PC-3 (cell line): ENCODE data around the gene ABCA7. TPM values are rescaled to one million over a fixed set of nuclear protein-coding genes. Genes with fewer than 3 reads are reported as not detected.

Experiments used
- ATAC-seq: fragments of 200-7000 bp; cut with Tn5 transposase; 2 replicates; pipeline ENCODE4 v1.9.1; 2020; ENCODE audit warnings: mild to moderate bottlenecking, moderate library complexity
- BruUV-seq: library from RNA; stranded (reverse); fragments of 400-500 nt; replicated peaks from 2 replicates; lab custom pipeline; 2021; lab: Mats Ljungman, UMichigan
- CTCF ChIA-PET: fragments of 300-600 bp; sonication (Branson Sonifier 250); formaldehyde crosslinking; loops from one replicate; lab custom pipeline; 2022; ENCODE audit warnings: antibody characterized with exemption; lab: Charles Lee
- POLR2A ChIA-PET: fragments of 300-600 bp; sonication (Branson Sonifier 250); formaldehyde crosslinking; loops from one replicate; lab custom pipeline; 2022; ENCODE audit warnings: antibody characterized with exemption; ENCODE audit not compliant: unreplicated experiment; lab: Charles Lee
- DNase-seq: peaks from one replicate; pipeline ENCODE4 v3.0.0-alpha.2; 2015
- H2AFZ ChIP-seq: fragments of 300-600 bp; sonication (generic); 2 replicates; pipeline ENCODE4 v1.6.0; 2016; ENCODE audit warnings: antibody characterized with exemption, low read length
- H3F3A ChIP-seq: fragments of 300-600 bp; sonication (generic); one replicate; pipeline ENCODE4 v1.6.0; 2017; ENCODE audit warnings: antibody characterized with exemption, low read length, control low read depth, mild to moderate bottlenecking; ENCODE audit not compliant: unreplicated experiment
- H3K27ac ChIP-seq: fragments of 300-600 bp; sonication (generic); 2 replicates; pipeline ENCODE4 v1.5.1; 2016; ENCODE audit warnings: mild to moderate bottlenecking, low read length
- H3K27me3 ChIP-seq: fragments of 300-600 bp; sonication (generic); 2 replicates; pipeline ENCODE4 v1.6.1; 2016; ENCODE audit warnings: low read length, mixed read lengths
- H3K36me3 ChIP-seq: fragments of 300-600 bp; sonication (generic); 2 replicates; pipeline ENCODE4 v1.6.1; 2016; ENCODE audit warnings: low read depth, mixed run types, low read length, mixed read lengths
- H3K4me1 ChIP-seq: fragments of 300-600 bp; sonication (generic); 2 replicates; pipeline ENCODE4 v1.5.1; 2016; ENCODE audit warnings: low read length; ENCODE audit not compliant: insufficient read depth
- H3K4me2 ChIP-seq: fragments of 300-600 bp; sonication (generic); 2 replicates; pipeline ENCODE4 v1.6.0; 2016; ENCODE audit warnings: low read length
- H3K4me3 ChIP-seq: fragments of 300-600 bp; sonication (generic); 2 replicates; pipeline ENCODE4 v1.5.1; 2016; ENCODE audit warnings: mild to moderate bottlenecking, low read length, mixed read lengths
- H3K79me2 ChIP-seq: fragments of 300-600 bp; sonication (generic); 2 replicates; pipeline ENCODE4 v1.6.1; 2017; ENCODE audit warnings: low read length, mixed read lengths
- H3K9ac ChIP-seq: fragments of 300-600 bp; sonication (generic); 2 replicates; pipeline ENCODE4 v1.6.0; 2016; ENCODE audit warnings: mild to moderate bottlenecking, low read length
- H3K9me2 ChIP-seq: fragments of 300-600 bp; sonication (generic); replicated peaks from 2 replicates; pipeline ENCODE4 v1.6.1; 2016; ENCODE audit warnings: mixed run types, low read length, mixed read lengths
- H3K9me3 ChIP-seq: fragments of 300-600 bp; sonication (generic); 2 replicates; pipeline ENCODE4 v1.6.1; 2016; ENCODE audit warnings: low read length, mixed read lengths
- H4K20me1 ChIP-seq: fragments of 300-600 bp; sonication (generic); 2 replicates; pipeline ENCODE4 v1.6.1; 2016; ENCODE audit warnings: low read length, mixed read lengths
- CTCF ChIP-seq: fragments of 300-600 bp; sonication (generic); conservative IDR thresholded peaks from 2 replicates; pipeline ENCODE4 v1.5.1; 2017; ENCODE audit warnings: antibody characterized with exemption, low read depth, mild to moderate bottlenecking, low read length
- EZH2 ChIP-seq: fragments of 300-600 bp; sonication (generic); IDR thresholded peaks from one replicate; pipeline ENCODE4 v1.6.1; 2017; ENCODE audit warnings: antibody characterized with exemption, mild to moderate bottlenecking, low read length; ENCODE audit not compliant: unreplicated experiment
- EZH2phosphoT487 ChIP-seq: fragments of 300-600 bp; sonication (generic); IDR thresholded peaks from 2 replicates; pipeline ENCODE4 v1.6.1; 2018; ENCODE audit warnings: mild to moderate bottlenecking, antibody characterized with exemption, low read length, borderline replicate concordance
- intact Hi-C: fragments of 100-400 bp; cut with micrococcal nuclease; formaldehyde crosslinking; loops from 2 replicates; pipeline ENCODE4 v1.9.0; 2023
- total RNA-seq: library from RNA; depleted of rRNA; stranded (reverse); fragments of >200 nt; gene quantifications from 2 replicates; pipeline ENCODE4 v1.2.3, GENCODE V29; 2014

Gene ABCA7
- total RNA-seq, 1 experiment from 2014 or later: 27.3 TPM

- H3K4me2 ChIP-seq: peak overlapping the region; percentile 95; the same call in 1 of the 2 replicates
- TF ChIP-seq CTCF (no peak), EZH2phosphoT487 (no peak), EZH2 (no peak)
- TSS peak; percentile 9 for BruUV-seq
Measured at GRCh38 chr19:1042689-1043511, 3.0 kb downstream of the ABCA7 start.

GRCh38 chr19:1045247-1045603 is 5.3 kb downstream of the ABCA7 start:
- CTCF ChIA-PET: no interaction called here
- H3K4me3 ChIP-seq: no peak overlapping the region
- H3K9ac ChIP-seq: no peak overlapping the region
- H3K27me3 ChIP-seq: no peaks in the 10 kb centered on the region
- POLR2A ChIA-PET: no interaction called here
- H3K9me3 ChIP-seq: no peaks in the 10 kb centered on the region
- DNase-seq (peak; percentile 66), ATAC-seq (no peak)
- H3K4me2 ChIP-seq: no peak overlapping the region
- intact Hi-C loops: no loop called here
- no peaks in the 10 kb centered on the region for H4K20me1 ChIP-seq
- no peak for TF ChIP-seq EZH2
- no peak for TF ChIP-seq EZH2phosphoT487
- TF ChIP-seq CTCF: no peak
- H3K36me3 ChIP-seq: no peaks in the 10 kb centered on the region
- H3F3A ChIP-seq: no peaks in the 10 kb centered on the region
- no peak overlapping the region for H3K27ac ChIP-seq
- H3K9me2 ChIP-seq: no peaks in the 10 kb centered on the region
- BruUV-seq: no TSS peak
- H3K79me2 ChIP-seq: no peaks in the 10 kb centered on the region
- H2AFZ ChIP-seq: no peak overlapping the region
- peaks cover 16% of the 10 kb centered on the region; the same call in 1 of the 2 replicates for H3K4me1 ChIP-seq

More at GRCh38 chr19:1042689-1043511, 3.0 kb downstream of the ABCA7 start:
- Histone ChIP-seq H3K4me1 (peaks cover 16% of the 10 kb centered on the region; the same call in 1 of the 2 replicates), H3K4me3 (peak overlapping the region; percentile 77; the same call in 1 of the 2 replicates), H3K79me2 (no peaks in the 10 kb centered on the region), H3K27me3 (no peaks in the 10 kb centered on the region), H3K36me3 (no peaks in the 10 kb centered on the region), H3K9me3 (no peaks in the 10 kb centered on the region), H4K20me1 (no peaks in the 10 kb centered on the region), H3K9ac (0 out of 2 replicates have a peak overlapping the region, but pooled peaks have one; percentile 25), H3K27ac (peak overlapping the region; percentile 16; the same call in 1 of the 2 replicates), H3K9me2 (no peaks in the 10 kb centered on the region), H3F3A (no peaks in the 10 kb centered on the region), H2AFZ (no peak overlapping the region)
- DNase-seq (no peak), ATAC-seq (no peak)
- POLR2A ChIA-PET: interaction anchor here (0.5 to 0.6 kb wide), 2 partner anchors 18 to 167 kb away, joined by 6 to 9 read pairs; no protein-coding TSS in a partner anchor
- intact Hi-C loops: no loop called here
- CTCF ChIA-PET: no interaction called here

GRCh38 chr19:1046117-1046626 is 6.3 kb downstream of the ABCA7 start:
- intact Hi-C loops: no loop called here
- Histone ChIP-seq H3K79me2 (no peaks in the 10 kb centered on the region), H3F3A (no peaks in the 10 kb centered on the region), H3K4me3 (no peak overlapping the region), H3K4me1 (peaks cover 12% of the 10 kb centered on the region; the same call in 1 of the 2 replicates), H4K20me1 (no peaks in the 10 kb centered on the region), H2AFZ (no peak overlapping the region), H3K27ac (no peak overlapping the region), H3K9me2 (no peaks in the 10 kb centered on the region), H3K9ac (no peak overlapping the region), H3K4me2 (no peak overlapping the region), H3K27me3 (no peaks in the 10 kb centered on the region), H3K36me3 (no peaks in the 10 kb centered on the region), H3K9me3 (no peaks in the 10 kb centered on the region)
- ChIA-PET CTCF (no interaction called here), POLR2A (no interaction called here)
- no peak for TF ChIP-seq EZH2
- TF ChIP-seq CTCF: no peak
- TF ChIP-seq EZH2phosphoT487: no peak
- DNase-seq (no peak), ATAC-seq (no peak)
- BruUV-seq: no TSS peak
